Uterus (tissue), 2 donors: ENCODE measurements around the gene SERPINF2.

Experiments used
- CTCF ChIP-seq, 4 experiments: fragments of 200-600 bp in 2 of 4; fragments of 450-650 bp in 2 of 4; sonication (generic) in 2 of 4; IDR thresholded peaks; one replicate each; pipeline ENCODE4 v1.5.1; 2016 to 2019; ENCODE audit warnings: antibody characterized with exemption in 4 of 4, mild to moderate bottlenecking in 2 of 4, moderate library complexity in 1 of 4
- POLR2A ChIP-seq, 2 donors: fragments of 450-650 bp; IDR thresholded peaks; one replicate each; pipeline ENCODE4 v1.6.1; 2016; ENCODE audit warnings: antibody characterized with exemption in 2 of 2, mild to moderate bottlenecking in 1 of 2, moderate library complexity in 1 of 2

DNA sequence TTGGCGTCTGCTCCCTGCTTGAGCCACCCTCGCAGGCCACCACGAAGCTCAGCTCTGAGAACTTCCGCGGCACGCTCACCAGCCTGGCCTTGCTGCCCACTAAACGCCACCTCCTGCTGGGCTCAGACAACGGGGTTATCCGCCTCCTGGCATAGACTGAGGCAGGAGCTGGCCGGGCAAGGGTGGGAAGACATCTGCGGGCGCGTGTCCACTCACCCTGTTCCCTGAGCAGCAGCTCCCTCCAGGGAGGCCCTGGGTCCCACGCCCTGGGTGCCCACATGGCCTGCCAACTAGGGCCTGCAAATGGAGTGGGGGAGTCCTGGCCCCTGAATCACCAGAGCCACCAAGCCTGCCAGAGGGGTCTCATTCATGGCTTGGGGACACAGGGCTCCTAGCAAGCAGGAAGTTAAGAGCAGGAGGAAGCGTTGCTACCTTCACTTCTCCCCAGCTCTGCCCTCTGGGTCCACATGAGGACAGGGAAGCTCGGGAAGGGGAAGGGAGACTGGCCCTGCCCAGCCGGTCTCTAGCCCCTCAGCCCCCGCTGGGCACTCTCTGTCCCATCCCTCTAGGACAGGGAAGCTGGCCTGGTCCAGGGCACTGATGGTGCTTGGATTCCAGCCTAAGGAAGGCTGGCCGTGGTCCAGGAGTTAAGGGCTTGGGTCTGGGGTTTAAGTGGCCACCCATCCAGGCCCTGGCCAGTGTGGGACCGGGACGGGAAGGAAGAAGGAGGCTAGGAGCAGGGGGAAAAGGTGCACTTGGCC is 5.0 kb upstream of the SERPINF2 start:
- TF ChIP-seq CTCF (IDR thresholded peaks at IDR 0.05) (no peak), POLR2A (IDR thresholded peaks at IDR 0.05) (no peak)
